H1 (cell line): ENCODE measurements around the gene MGLL. TPM values are rescaled to one million over a fixed set of nuclear protein-coding genes. Genes with fewer than 3 reads are reported as not detected.

ENCODE experiments used
- CHD7 ChIP-seq: fragments of 300-600 bp; sonication (generic); IDR thresholded peaks from 2 replicates; pipeline ENCODE4 v1.7.1; 2012; ENCODE audit warnings: low read length, moderate library complexity, mild to moderate bottlenecking, inconsistent platforms; ENCODE audit not compliant: insufficient replicate concordance
- PHF8 ChIP-seq: fragments of 200-600 bp; sonication (generic); conservative IDR thresholded peaks from 2 replicates; pipeline ENCODE4 v1.7.1; 2012; ENCODE audit warnings: low read depth, mild to moderate bottlenecking, inconsistent platforms, low read length, moderate library complexity
- SUZ12 ChIP-seq: fragments of 200-600 bp; sonication (generic); IDR thresholded peaks from 2 replicates; pipeline ENCODE4 v1.6.1; 2012; ENCODE audit warnings: mild to moderate bottlenecking, inconsistent platforms, low read length, moderate library complexity, mixed read lengths
- polyA plus RNA-seq, 7 experiments: library from polyadenylated mRNA; depleted of rRNA in 3 of 7; stranded (reverse) in 5 of 7; unstranded in 2 of 7; fragments of >200 nt in 5 of 7; fragments of 200-250 nt in 2 of 7; gene quantifications; 1 replicate in 5 of 7; 2 replicates in 1 of 7; 4 replicates in 1 of 7; pipeline versions ENCODE4 v1.2.1 to v1.2.3, GENCODE V29; 2011 to 2013; ENCODE audit warnings: missing spikeins in 2 of 7, mixed read lengths in 2 of 7
- total RNA-seq: library from RNA; stranded (reverse); fragmentation: NEBNext Ultra II Directional; extraction: Animal tissue kit (Norgen Biotek cat#: 25700); gene quantifications from 2 replicates; pipeline ENCODE4 v1.2.1, GENCODE V29; 2021
- TF ChIP-seq, protein P1 (sequence below), 3 experiments: IDR thresholded peaks; 1 replicate in 2 of 3; 2 replicates in 1 of 3; pipeline versions ENCODE4 v1.5.1 to v1.6.1; 2011; ENCODE audit warnings: low read length in 3 of 3, mild to moderate bottlenecking in 3 of 3, inconsistent platforms in 2 of 3, low read depth in 1 of 3, moderate library complexity in 1 of 3; ENCODE audit not compliant: insufficient read depth in 1 of 3; ENCODE audit errors: control extremely low read depth in 1 of 3

The MGLL gene
- total and polyA plus RNA-seq, 2 of the 8 experiments (the other 6 are each of a cell fraction or from before 2014, with no cell fraction given): 0.05 to 0.34 TPM

DNA sequence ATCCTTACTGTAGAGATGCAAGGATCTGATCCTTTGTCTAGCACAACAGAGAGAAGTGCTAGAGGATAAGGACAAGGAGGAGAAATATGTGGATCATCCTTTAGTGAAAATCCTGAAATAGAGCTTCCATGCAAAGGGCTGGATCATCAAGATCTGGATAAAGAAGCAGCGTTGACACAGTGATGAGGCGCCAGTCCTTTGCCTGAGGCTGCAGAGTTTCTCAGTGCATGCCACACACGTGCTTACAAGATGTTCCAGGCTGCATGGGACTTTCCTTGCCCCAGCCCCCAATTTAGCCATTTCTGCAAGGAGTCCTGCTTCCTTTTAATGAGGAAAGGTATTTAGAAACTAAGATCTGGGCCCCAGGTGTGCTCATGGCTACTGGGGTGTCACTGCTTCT is 156.7 kb downstream of the MGLL start (continued):
- TF ChIP-seq CHD7: no peak
- no peak for TF ChIP-seq SUZ12
- TF ChIP-seq PHF8: no peak
- TF ChIP-seq, protein P1, sequence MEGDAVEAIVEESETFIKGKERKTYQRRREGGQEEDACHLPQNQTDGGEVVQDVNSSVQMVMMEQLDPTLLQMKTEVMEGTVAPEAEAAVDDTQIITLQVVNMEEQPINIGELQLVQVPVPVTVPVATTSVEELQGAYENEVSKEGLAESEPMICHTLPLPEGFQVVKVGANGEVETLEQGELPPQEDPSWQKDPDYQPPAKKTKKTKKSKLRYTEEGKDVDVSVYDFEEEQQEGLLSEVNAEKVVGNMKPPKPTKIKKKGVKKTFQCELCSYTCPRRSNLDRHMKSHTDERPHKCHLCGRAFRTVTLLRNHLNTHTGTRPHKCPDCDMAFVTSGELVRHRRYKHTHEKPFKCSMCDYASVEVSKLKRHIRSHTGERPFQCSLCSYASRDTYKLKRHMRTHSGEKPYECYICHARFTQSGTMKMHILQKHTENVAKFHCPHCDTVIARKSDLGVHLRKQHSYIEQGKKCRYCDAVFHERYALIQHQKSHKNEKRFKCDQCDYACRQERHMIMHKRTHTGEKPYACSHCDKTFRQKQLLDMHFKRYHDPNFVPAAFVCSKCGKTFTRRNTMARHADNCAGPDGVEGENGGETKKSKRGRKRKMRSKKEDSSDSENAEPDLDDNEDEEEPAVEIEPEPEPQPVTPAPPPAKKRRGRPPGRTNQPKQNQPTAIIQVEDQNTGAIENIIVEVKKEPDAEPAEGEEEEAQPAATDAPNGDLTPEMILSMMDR (IDR thresholded peaks at IDR 0.05; ENCODE audit: control extremely low read depth in 1 of 3, insufficient read depth in 1 of 3, low read depth in 1 of 3, low read length in 3 of 3): no peak
- TF ChIP-seq, all 59 proteins: peak for 0
